HepG2 (cell line): ENCODE results near the gene STON1. TPM values are rescaled to one million over a fixed set of nuclear protein-coding genes. Genes with fewer than 3 reads are reported as not detected.

Experiments used
- ATAC-seq: fragments of 200-7000 bp; cut with Tn5 transposase; 3 replicates; pipeline ENCODE4 v1.9.1; 2020; ENCODE audit warnings: mild to moderate bottlenecking, moderate library complexity
- BruUV-seq: library from RNA; stranded (reverse); fragments of 400-500 nt; replicated peaks from 2 replicates; lab custom pipeline; 2021; lab: Mats Ljungman, UMichigan
- CTCF ChIA-PET: fragments of 300-600 bp; formaldehyde crosslinking; extraction: SDS; loops from one replicate; lab custom pipeline; 2021; ENCODE audit warnings: low total read pairs, inconsistent platforms, low intra/inter-chr PET ratio; lab: Yijun Ruan, JAX
- POLR2A ChIA-PET: fragments of 350-600 bp; sonication (Branson Sonifier 250); formaldehyde crosslinking; loops from one replicate; lab custom pipeline; 2020; ENCODE audit warnings: antibody characterized with exemption, inconsistent platforms; lab: Yijun Ruan, JAX
- DNase-seq: peaks from one replicate; pipeline ENCODE4 v3.0.0-alpha.2; 2015; ENCODE audit warnings: low spot score
- FAIRE-seq: peaks from 3 replicates; lab custom pipeline; 2011; peaks lifted over from hg19 to GRCh38; lab: Jason Lieb, UNC
- H2AFZ ChIP-seq: one replicate; pipeline ENCODE4 v1.6.1; 2011; ENCODE audit warnings: low read length, inconsistent platforms
- H3K27ac ChIP-seq: fragments of 300-600 bp; 3 replicates; pipeline ENCODE4 v1.8.0; 2011; ENCODE audit warnings: mixed run types, mild to moderate bottlenecking, mixed read lengths, low read length, inconsistent platforms; ENCODE audit not compliant: insufficient read depth; ENCODE audit errors: extremely low read length
- H3K27me3 ChIP-seq, 2 experiments: fragments of 200-600 bp in 1 of 2; 2 replicates in 1 of 2; 3 replicates in 1 of 2; pipeline versions ENCODE4 v1.6.0 to v1.8.0; 2011; ENCODE audit warnings: low read length in 2 of 2, mild to moderate bottlenecking in 2 of 2, moderate library complexity in 2 of 2, inconsistent platforms in 1 of 2; ENCODE audit not compliant: insufficient read depth in 2 of 2, control insufficient read depth in 1 of 2
- H3K36me3 ChIP-seq, 2 experiments: fragments of 200-600 bp in 1 of 2; replicated peaks in 1 of 2; 2 replicates in 1 of 2; 3 replicates in 1 of 2; pipeline versions ENCODE4 v1.5.1 to v1.8.0; 2011; ENCODE audit warnings: low read length in 2 of 2, inconsistent platforms in 1 of 2; ENCODE audit not compliant: insufficient read depth in 2 of 2, control insufficient read depth in 1 of 2
- H3K4me1 ChIP-seq: 2 replicates; pipeline ENCODE4 v1.5.1; 2012; ENCODE audit warnings: low read length, inconsistent platforms; ENCODE audit not compliant: insufficient read depth
- H3K4me2 ChIP-seq: 2 replicates; pipeline ENCODE4 v1.6.0; 2011; ENCODE audit warnings: low read depth, low read length, inconsistent platforms
- H3K4me3 ChIP-seq, 3 experiments: fragments of 200-600 bp in 1 of 3; sonication (generic), shearing (Covaris generic) in 1 of 3; replicated peaks in 1 of 3; 2 replicates each; pipeline ENCODE4 v1.5.1; 2011 to 2016; ENCODE audit warnings: low read length in 3 of 3, inconsistent platforms in 2 of 3, low read depth in 2 of 3, mild to moderate bottlenecking in 2 of 3, control low read depth in 1 of 3, mixed read lengths in 1 of 3; ENCODE audit not compliant: insufficient read depth in 1 of 3
- H3K79me2 ChIP-seq: one replicate; pipeline ENCODE4 v1.6.1; 2011; ENCODE audit warnings: low read length, inconsistent platforms; ENCODE audit not compliant: insufficient read depth
- H3K9ac ChIP-seq: 2 replicates; pipeline ENCODE4 v1.6.0; 2011; ENCODE audit warnings: mild to moderate bottlenecking, low read depth, low read length, inconsistent platforms; ENCODE audit not compliant: insufficient read depth
- H3K9me3 ChIP-seq: 2 replicates; pipeline ENCODE4 v1.5.1; 2012; ENCODE audit warnings: mild to moderate bottlenecking, low read length
- H4K20me1 ChIP-seq: 2 replicates; pipeline ENCODE4 v1.6.0; 2011; ENCODE audit warnings: inconsistent platforms, mild to moderate bottlenecking, low read length, moderate library complexity; ENCODE audit not compliant: insufficient read depth
- CREB1 ChIP-seq, 2 experiments: fragments of 450-650 bp in 1 of 2; IDR thresholded peaks; 2 replicates each; pipeline ENCODE4 v1.6.1; 2016 to 2017; ENCODE audit warnings: control low read depth in 1 of 2, mild to moderate bottlenecking in 1 of 2, missing compliant biosample characterization in 1 of 2, missing genetic modification characterization in 1 of 2
- GABPB1 ChIP-seq: IDR thresholded peaks from 2 replicates; pipeline ENCODE4 v1.6.1; 2016; ENCODE audit warnings: mild to moderate bottlenecking, missing genetic modification reagents, moderate library complexity, missing compliant biosample characterization
- GATAD2A ChIP-seq: IDR thresholded peaks from 2 replicates; pipeline ENCODE4 v1.6.1; 2016
- HNF1B ChIP-seq: sonication (generic); formaldehyde crosslinking; IDR thresholded peaks from 2 replicates; pipeline ENCODE4 v1.5.1; 2020; ENCODE audit warnings: mild to moderate bottlenecking, moderate library complexity, missing genetic modification reagents
- NCOA2 ChIP-seq: sonication (generic); formaldehyde crosslinking; IDR thresholded peaks from 2 replicates; pipeline ENCODE4 v1.8.0; 2022; ENCODE audit warnings: inconsistent platforms
- NFATC3 ChIP-seq: sonication (generic); formaldehyde crosslinking; IDR thresholded peaks from 2 replicates; pipeline ENCODE4 v1.5.1; 2020; ENCODE audit warnings: mild to moderate bottlenecking, missing genetic modification reagents
- NRL ChIP-seq: sonication (generic); formaldehyde crosslinking; IDR thresholded peaks from 2 replicates; pipeline ENCODE4 v1.5.0; 2020; ENCODE audit warnings: missing genetic modification reagents, mild to moderate bottlenecking, moderate library complexity, borderline replicate concordance
- ZIK1 ChIP-seq: sonication (generic); formaldehyde crosslinking; IDR thresholded peaks from 2 replicates; pipeline ENCODE4 v1.5.0; 2020; ENCODE audit warnings: mild to moderate bottlenecking, low read depth, missing genetic modification reagents, borderline replicate concordance
- ZNF605 ChIP-seq: sonication (generic); formaldehyde crosslinking; IDR thresholded peaks from 2 replicates; pipeline ENCODE4 v1.8.0; 2022; ENCODE audit warnings: mild to moderate bottlenecking, missing genetic modification reagents
- ZNF703 ChIP-seq: sonication (generic); formaldehyde crosslinking; IDR thresholded peaks from 2 replicates; pipeline ENCODE4 v1.5.1; 2020; ENCODE audit warnings: missing genetic modification reagents, mild to moderate bottlenecking, moderate library complexity, borderline replicate concordance
- WGBS: methylation state at CpG from one replicate; pipeline ENCODE4 v1.1.6; 2017; ENCODE audit warnings: low lambda C conversion rate; 5-methylcytosine and 5-hydroxymethylcytosine counted together
- in situ Hi-C: cut with HindIII; loops from 2 replicates; pipeline ENCODE4 v1.10.0; 2017; ENCODE audit warnings: low pct_unique_long_range_greater_than_20kb; ENCODE audit not compliant: extremely low pct_ligation_motif_present
- intact Hi-C: fragments of 100-400 bp; cut with micrococcal nuclease; formaldehyde crosslinking; loops from one replicate; pipeline ENCODE4 v1.10.0; 2022; ENCODE audit not compliant: unreplicated experiment
- polyA plus RNA-seq, 8 experiments: library from polyadenylated mRNA; depleted of rRNA in 3 of 8; stranded (reverse) in 7 of 8; unstranded in 1 of 8; fragments of >200 nt; fragmentation: Illumina TruSeq in 4 of 8; extraction: Trizol in 4 of 8; gene quantifications; 2 replicates each; pipeline versions ENCODE4 v1.2.1 to v1.2.3, GENCODE V29; 2011 to 2016; ENCODE audit warnings: low read depth in 4 of 8, missing spikeins in 1 of 8, mixed read lengths in 1 of 8; ENCODE audit not compliant: insufficient read depth in 1 of 8
- total RNA-seq, 5 experiments: library from RNA; depleted of rRNA; stranded (reverse); fragments of >200 nt; fragmentation: Illumina TruSeq; extraction: Trizol; gene quantifications; 2 replicates each; pipeline ENCODE4 v1.2.3, GENCODE V29; 2016; ENCODE audit warnings: low read depth in 1 of 5
- TF ChIP-seq, protein P1 (sequence below): sonication (generic); formaldehyde crosslinking; IDR thresholded peaks from 2 replicates; pipeline ENCODE4 v1.4.0; 2020; ENCODE audit warnings: missing genetic modification reagents
- TF ChIP-seq, protein P2 (sequence below): IDR thresholded peaks from 2 replicates; pipeline ENCODE4 v1.6.1; 2016; ENCODE audit warnings: low read depth, borderline replicate concordance

Gene STON1
- total and polyA plus RNA-seq, 2 of the 13 experiments (the other 11 are each of a cell fraction or from before 2014, with no cell fraction given) = 0.09 to 0.28 TPM

DNA sequence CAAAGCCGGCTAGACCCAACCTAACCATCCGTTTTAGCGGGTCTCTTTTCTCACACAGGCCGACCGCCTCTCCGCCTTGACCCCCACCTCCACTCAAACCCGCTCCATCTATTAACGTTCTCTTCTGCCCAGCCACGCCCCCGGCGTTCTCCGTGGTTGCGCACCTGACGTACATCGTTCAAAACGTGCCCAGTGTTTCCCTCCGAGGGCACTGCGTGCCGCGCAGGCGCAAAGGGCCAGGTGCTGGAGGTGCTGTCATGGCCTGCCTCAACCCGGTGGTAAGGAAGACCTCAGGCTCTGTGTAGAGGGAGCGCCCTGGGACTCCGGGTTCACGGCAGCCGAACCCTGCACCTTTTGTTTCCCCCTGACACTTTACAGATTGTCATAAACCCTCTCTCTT, 87.7 kb downstream of the STON1 start, which contains the start of gene GTF2A1L:
GTF2A1L (plus strand) TSS at position 239 of the 400 bp plus-strand sequence; CDS start at position 258, 19 bp downstream.
- no peaks in the 10 kb centered on the region for H3K36me3 ChIP-seq
- H3K79me2 ChIP-seq = no peaks in the 10 kb centered on the region
- H2AFZ ChIP-seq = no peak within 1 kb of the TSS
- no peak for DNase-seq
- H3K4me3 ChIP-seq = no peak within 1 kb of the TSS
- ATAC-seq = no peak
- H3K27ac ChIP-seq = no peak within 1 kb of the TSS
- no peak within 1 kb of the TSS for H3K4me2 ChIP-seq
- CTCF ChIA-PET = no interaction called here
- H3K4me1 ChIP-seq = no peaks in the 10 kb centered on the region
- BruUV-seq = no TSS peak
- H3K27me3 ChIP-seq = peaks cover 0 to 3% of the 10 kb centered on the region in 2 experiments; a peak in 1 of 5 replicates
- WGBS = 49% methylated on average over 26 of the region's 26 CpGs
- no peak within 1 kb of the TSS for H3K9ac ChIP-seq
- in situ Hi-C loops (no loop called here), intact Hi-C loops (no loop called here)
- POLR2A ChIA-PET = no interaction called here
- H4K20me1 ChIP-seq = no peaks in the 10 kb centered on the region
- TF ChIP-seq NRL (CRISPR knock-in tag) (no peak), HNF1B (no peak), GATAD2A (no peak), ZNF703 (no peak), GABPB1 (CRISPR knock-in tag) (no peak), NFATC3 (CRISPR knock-in tag) (no peak), CREB1 (IDR thresholded peaks at IDR 0.05) (no peak), CREB1 (CRISPR knock-in tag; IDR thresholded peaks at IDR 0.05) (no peak), ZNF605 (CRISPR knock-in tag) (no peak), ZIK1 (CRISPR knock-in tag) (no peak), NCOA2 (no peak)
- TF ChIP-seq, protein P1, sequence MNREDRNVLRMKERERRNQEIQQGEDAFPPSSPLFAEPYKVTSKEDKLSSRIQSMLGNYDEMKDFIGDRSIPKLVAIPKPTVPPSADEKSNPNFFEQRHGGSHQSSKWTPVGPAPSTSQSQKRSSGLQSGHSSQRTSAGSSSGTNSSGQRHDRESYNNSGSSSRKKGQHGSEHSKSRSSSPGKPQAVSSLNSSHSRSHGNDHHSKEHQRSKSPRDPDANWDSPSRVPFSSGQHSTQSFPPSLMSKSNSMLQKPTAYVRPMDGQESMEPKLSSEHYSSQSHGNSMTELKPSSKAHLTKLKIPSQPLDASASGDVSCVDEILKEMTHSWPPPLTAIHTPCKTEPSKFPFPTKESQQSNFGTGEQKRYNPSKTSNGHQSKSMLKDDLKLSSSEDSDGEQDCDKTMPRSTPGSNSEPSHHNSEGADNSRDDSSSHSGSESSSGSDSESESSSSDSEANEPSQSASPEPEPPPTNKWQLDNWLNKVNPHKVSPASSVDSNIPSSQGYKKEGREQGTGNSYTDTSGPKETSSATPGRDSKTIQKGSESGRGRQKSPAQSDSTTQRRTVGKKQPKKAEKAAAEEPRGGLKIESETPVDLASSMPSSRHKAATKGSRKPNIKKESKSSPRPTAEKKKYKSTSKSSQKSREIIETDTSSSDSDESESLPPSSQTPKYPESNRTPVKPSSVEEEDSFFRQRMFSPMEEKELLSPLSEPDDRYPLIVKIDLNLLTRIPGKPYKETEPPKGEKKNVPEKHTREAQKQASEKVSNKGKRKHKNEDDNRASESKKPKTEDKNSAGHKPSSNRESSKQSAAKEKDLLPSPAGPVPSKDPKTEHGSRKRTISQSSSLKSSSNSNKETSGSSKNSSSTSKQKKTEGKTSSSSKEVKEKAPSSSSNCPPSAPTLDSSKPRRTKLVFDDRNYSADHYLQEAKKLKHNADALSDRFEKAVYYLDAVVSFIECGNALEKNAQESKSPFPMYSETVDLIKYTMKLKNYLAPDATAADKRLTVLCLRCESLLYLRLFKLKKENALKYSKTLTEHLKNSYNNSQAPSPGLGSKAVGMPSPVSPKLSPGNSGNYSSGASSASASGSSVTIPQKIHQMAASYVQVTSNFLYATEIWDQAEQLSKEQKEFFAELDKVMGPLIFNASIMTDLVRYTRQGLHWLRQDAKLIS = no peak
- TF ChIP-seq, protein P2, sequence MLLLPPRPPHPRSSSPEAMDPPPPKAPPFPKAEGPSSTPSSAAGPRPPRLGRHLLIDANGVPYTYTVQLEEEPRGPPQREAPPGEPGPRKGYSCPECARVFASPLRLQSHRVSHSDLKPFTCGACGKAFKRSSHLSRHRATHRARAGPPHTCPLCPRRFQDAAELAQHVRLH (CRISPR knock-in tag) = no peak
- no peak for FAIRE-seq
- H3K9me3 ChIP-seq = no peaks in the 10 kb centered on the region
